SU-DHL-6 (cell line): ENCODE results near the gene GGT6.

Experiments used
- CTCF ChIP-seq: fragments of 200-600 bp; sonication (generic); IDR thresholded peaks from one replicate; pipeline ENCODE4 v1.5.1; 2017; ENCODE audit warnings: antibody characterized with exemption, mild to moderate bottlenecking, low read length, moderate library complexity; ENCODE audit not compliant: insufficient read depth, poor library complexity, severe bottlenecking
- EZH2phosphoT487 ChIP-seq: fragments of 200-600 bp; sonication (generic), shearing (Covaris generic); conservative IDR thresholded peaks from 2 replicates; pipeline ENCODE4 v1.6.1; 2018; ENCODE audit warnings: mild to moderate bottlenecking, antibody characterized with exemption, low read length, moderate library complexity, mixed read lengths

GRCh38 chr17:4510618-4510941, 49.8 kb downstream of the GGT6 start:
- TF ChIP-seq CTCF (no peak), EZH2phosphoT487 (no peak)
